Measurements from ENCODE around the gene RPS15A.

- TF ChIP-seq POLR2A (IDR thresholded peaks at IDR 0.05; ENCODE audit: low read length): no peak
- no peak for TF ChIP-seq GATA1 (IDR thresholded peaks at IDR 0.05; ENCODE audit: low read depth, low read length)
Measured at GRCh38 chr16:18799500-18799899, 9.4 kb upstream of the RPS15A start.
